Posterior vena cava (tissue), 2 donors: Measurements from ENCODE around the gene ZNF273. TPM values are rescaled to one million over a fixed set of nuclear protein-coding genes. Genes with fewer than 3 reads are reported as not detected.
"Not testable (repeated sequence)": the region's sequence is repeated elsewhere in the genome, so short reads cannot be mapped to it uniquely, and the experiment has no call there.

Experiments used
- DNase-seq: peaks from one replicate; pipeline ENCODE4 v3.0.0-alpha.2; 2020; ENCODE audit warnings: low spot score
- intact Hi-C, 2 donors: fragments of 100-400 bp; cut with DNase I; formaldehyde crosslinking; loops; one replicate each; pipeline versions ENCODE4 v1.14.1 to v1.14.2; 2022 to 2023
- total RNA-seq, 2 donors: library from RNA; stranded (reverse); fragmentation: NEBNext Ultra II Directional; extraction: Animal tissue kit (Norgen Biotek cat#: 25700); gene quantifications; one replicate each; pipeline ENCODE4 v1.2.1, GENCODE V29; 2021
- donor health status: DM: yes; HTN: yes; CAD: no.
- donor health status: DM: yes; HTN: yes; CAD: no.

The ZNF273 gene
- total RNA-seq, 2 donors from 2014 or later = 4.5 to 8.0 TPM

- DNase-seq = peak; percentile 81
- intact Hi-C loops = no loop called here
These were observed 15.1 kb upstream of the ZNF273 start for GRCh38 chr7:64887756-64888508.

DNA sequence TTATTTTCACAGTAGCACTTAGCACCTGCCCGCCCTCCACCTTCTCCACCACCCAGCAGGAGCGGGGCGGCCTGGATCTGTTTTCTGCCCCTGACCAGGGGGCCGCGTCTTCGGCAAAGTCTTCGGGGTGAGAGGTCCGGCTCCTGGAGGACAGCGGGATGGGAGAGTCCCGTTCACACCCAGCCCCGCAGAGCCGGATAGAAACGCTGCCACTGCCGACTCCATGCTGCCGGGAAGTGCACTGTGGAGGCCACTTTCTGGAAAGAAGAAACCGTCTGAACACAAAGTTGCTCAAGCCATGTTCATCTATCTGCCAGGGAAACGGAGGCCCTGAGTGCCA, 14.5 kb upstream of the ZNF273 start:
- intact Hi-C loops = no loop called here
- DNase-seq = peak; percentile 80

GRCh38 chr7:64888901-64889685, 14.0 kb upstream of the ZNF273 start:
- peak; percentile 86 for DNase-seq
- intact Hi-C loops = no loop called here

- intact Hi-C loops = no loop called here
- peak; percentile 61 for DNase-seq
These were observed 13.3 kb upstream of the ZNF273 start for GRCh38 chr7:64889686-64890162.

DNA sequence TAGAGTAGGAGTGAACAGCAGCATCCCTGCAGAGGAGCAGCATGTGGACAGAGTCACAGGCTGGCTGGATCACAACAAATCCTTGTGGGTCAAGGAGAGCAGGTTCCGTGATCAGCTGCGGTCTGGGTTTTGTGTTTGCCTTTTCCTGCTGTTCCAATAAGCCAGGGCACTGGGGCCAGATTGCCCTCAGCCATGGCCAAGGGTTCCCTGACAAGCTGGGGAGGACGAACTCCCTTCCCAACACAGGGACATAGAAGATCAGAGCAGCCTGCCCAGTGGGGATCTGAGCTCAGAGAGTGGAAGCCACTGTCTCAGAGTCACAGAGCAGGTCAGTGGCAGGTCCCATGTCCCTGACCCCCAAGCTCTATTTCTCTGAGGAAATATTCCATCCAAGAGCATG, 12.8 kb upstream of the ZNF273 start:
- intact Hi-C loops, DNase-seq: not testable (repeated sequence)

DNA sequence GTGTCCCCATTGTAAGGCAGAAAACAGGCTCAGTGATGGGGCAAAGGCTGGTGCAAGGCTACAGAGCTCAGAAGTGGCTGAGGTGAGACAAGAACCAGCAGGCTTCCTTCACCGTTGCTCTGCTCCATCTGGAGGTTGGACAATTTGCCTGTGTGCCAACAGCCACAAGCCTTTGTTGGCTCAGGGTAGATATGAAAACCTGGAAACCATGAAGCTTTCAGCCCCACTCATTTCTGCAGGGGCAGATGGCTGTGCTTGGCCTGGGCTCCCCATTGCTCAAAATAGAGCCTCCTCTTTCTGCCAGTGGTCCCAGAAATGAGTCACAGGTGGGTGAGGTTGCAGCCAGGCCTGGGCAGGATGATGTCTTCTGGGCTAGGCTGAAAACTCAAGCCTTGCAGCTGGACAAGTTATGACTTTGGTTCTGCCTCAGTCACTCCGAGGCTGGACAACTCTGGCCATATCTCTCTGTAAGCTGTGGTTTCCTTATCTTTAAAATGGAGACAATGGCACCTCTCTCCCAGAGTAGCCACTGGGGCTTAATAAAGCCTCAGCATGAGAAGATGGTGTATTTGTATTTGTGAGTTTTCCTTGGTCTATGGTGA, 12.2 kb upstream of the ZNF273 start:
- DNase-seq = no peak
- intact Hi-C loops = no loop called here

DNA sequence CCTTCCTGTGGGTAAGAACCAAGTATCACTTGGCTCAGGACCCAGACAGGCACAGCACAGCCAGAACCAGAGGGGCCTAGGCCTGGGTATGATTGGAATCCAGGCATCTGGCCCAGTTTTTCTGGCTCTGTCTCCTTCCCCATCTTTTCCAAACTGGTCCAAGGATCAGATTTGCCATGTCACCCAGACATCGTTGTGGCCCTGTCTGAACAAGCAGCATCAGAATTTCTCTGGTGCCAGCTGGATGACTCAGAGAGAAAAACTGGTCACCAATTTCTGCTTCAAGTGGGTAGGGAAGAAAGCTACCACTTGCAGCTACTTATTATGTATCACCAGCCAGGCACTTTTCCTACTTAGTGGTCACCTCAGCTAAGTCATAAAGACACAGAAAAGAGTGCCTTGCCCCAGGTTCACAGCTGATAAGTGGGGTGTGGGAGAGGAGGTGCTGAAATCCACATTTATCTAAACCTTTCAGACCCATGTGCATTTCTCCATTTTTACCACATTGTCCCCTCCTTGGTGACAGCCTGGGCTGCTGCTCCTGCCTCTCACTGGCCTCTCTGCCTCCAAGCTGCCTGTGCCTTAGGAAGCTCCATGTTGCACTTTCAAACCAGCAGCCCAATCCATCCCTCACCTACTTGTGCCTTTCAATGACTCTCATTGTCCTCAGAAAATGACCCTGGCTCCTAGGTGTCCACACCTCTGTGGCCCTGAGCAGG, 11.6 kb upstream of the ZNF273 start:
- intact Hi-C loops = not testable (repeated sequence)

DNA sequence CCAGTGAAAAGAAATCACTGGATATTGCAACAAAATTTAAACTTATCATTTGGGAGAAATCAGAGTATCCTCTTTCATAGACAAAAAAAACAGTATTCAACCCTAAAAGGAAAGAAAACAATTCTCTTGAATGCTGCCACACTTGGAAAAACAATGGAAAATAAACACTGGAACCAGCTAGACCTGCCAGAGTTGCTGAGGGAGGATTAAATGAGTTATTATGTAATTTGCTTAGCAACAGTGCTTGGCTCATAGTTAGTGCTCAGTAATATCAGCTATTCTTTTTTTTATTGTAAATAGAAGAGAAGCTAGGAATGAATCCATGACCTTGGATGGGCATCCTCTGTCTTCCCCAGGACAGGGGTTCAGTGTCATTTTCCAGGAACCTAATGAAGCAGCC, 11.0 kb upstream of the ZNF273 start:
- intact Hi-C loops = no loop called here

More for the DNA sequence above, 11.6 kb upstream of the ZNF273 start:
- DNase-seq = not testable (repeated sequence)

GRCh38 chr7:64892666-64893309, 10.3 kb upstream of the ZNF273 start:
- no peak for DNase-seq
- intact Hi-C loops = no loop called here

More for the DNA sequence above, 11.0 kb upstream of the ZNF273 start:
- DNase-seq = no peak

DNA sequence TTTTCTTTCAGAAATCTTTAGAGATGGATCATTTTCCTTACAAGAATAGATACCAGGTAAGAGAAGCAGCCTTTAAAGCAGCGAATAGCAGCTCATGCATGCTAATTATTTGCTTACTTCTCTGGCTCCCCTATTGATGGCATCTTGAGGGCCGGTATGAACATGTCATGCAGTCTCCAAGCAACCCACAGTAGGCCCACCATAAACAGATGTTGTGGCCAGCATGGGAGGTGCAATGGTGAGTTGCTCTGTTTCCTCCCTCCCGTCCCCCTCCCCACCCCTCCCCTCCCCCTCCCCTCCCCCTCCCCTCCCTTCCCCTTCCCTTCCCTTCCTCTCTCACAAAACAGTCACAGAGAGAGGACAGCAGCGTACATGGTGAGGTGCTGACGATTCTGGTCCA, 9.7 kb upstream of the ZNF273 start:
- intact Hi-C loops = no loop called here
- no peak for DNase-seq

GRCh38 chr7:64902461-64902805, 640 bp upstream of the ZNF273 start:
- DNase-seq, intact Hi-C loops: not testable (repeated sequence)

- no peak for DNase-seq
- intact Hi-C loops = no loop called here
These were observed 935 bp downstream of the ZNF273 start for GRCh38 chr7:64904008-64904407.

GRCh38 chr7:64905133-64905532, 2.1 kb downstream of the ZNF273 start:
- intact Hi-C loops = no loop called here
- DNase-seq = no peak

DNA sequence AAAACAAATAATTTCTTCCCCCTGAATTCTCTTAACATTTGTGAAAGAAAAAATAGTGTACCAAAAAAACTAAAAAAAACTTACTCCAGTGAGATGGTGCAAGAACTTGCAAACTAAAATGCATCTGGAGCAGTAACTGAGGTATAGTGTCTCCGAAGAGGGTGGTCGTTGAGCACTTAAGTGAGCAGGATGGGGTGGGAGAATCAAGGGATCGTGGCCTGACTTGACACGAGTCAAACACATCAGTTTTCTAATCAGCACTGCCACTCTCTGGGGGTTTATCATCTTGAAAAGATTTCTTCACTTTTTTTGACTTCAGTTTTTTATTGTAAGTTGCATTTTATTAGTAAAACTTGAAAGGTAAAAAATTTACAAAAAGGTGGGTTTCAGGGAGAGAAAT, 2.5 kb downstream of the ZNF273 start:
- DNase-seq = no peak
- intact Hi-C loops = no loop called here

- no peak for DNase-seq
- intact Hi-C loops = loop anchor here in 1 of 2 donors (2.0 kb wide), 1 partner anchor 73 kb away; no protein-coding TSS in a partner anchor
These were observed 4.7 kb downstream of the ZNF273 start for GRCh38 chr7:64907641-64908326.

DNA sequence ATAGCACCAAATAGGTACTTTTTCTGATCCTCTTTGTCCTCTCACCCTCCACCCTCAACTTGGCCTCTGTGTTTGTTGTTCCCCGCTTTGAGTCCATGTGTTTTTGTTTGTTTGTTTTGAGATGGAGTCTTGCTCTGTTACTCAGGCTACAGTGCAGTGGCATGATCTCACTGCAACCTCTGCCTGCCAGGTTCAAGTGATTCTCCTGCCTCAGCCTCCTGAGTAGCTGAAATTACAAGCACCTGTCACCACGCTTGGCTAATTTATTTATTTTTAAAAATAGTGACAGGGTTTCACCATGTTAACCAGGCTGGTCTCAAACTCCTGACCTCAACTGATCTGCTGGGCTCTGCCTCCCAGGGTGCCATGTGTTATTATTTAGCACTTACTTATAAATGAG, 5.3 kb downstream of the ZNF273 start:
- intact Hi-C loops = no loop called here
- DNase-seq = no peak

DNA sequence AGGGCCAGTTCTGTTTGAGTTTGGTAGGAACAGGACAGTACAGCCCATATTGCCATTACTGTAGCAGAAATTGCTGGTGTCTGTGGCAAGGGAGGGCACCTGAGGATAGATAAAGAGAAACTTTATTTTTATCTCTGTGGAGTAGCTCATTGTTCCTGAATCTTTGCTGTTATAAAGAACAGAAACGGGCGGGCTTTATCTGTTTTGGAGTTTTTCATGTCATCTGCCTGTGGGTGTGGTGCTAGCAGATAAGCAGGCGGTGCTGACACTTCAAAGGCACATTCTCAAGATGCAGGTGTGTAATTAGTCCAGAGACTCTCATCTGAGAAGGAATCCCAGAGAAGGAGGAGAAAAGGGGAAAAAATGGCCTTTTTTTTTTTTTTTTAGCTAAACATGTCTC, 11.5 kb downstream of the ZNF273 start:
- intact Hi-C loops = no loop called here
- DNase-seq = no peak

DNA sequence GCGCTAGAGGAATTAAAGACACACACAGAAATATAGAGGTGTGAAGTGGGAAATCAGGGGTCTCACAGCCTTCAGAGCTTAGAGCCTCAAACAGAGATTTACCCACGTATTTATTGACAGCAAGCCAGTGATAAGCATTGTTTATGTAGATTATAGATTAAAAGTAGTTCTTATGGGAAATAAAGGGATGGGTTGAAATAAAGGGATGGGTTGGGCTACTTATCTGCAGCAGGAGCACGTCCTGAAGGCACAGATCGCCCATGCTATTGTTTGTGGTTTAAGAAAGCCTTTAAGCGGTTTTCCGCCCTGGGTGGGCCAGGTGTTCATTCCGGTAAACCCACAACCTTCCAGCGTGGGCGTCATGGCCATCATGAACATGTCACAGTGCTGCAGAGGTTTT, 12.2 kb downstream of the ZNF273 start:
- intact Hi-C loops, DNase-seq: not testable (repeated sequence)
